ENCODE results near the gene DHRS13. TPM values are rescaled to one million over a fixed set of nuclear protein-coding genes. Genes with fewer than 3 reads are reported as not detected.
A peak's percentile ranks its signal among the peaks of the same experiment; 100 is the strongest.

The DHRS13 gene
- total RNA-seq, 2 experiments from 2014 or later = 28.4 to 29.2 TPM

DNA sequence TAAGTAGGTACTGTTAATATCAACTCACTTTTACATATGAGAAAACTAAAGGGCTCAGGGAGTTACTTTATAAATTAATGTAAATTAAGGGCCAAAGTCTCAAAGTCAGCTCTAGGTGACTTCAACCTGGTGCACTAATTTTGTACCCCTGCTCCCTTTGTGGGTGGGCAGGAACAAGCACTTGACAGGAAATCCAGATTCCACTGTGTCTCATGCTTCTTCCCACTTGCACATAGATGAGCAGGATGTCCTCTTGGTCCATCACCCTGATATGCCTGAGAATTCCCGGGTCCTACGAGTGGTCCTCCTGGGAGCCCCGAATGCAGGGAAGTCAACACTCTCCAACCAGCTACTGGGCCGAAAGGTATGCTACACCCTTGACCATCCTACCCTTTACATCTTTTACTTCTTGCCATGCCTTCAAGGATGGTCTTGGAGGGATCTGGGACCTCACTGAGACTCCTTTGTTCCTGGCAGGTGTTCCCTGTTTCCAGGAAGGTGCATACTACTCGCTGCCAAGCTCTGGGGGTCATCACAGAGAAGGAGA lies 46.8 kb downstream of the DHRS13 start:
- H3K4me2 ChIP-seq (ENCODE audit: low read length) = peak overlapping the region; percentile 77
- peaks cover 15% of the 10 kb centered on the region for H3K4me1 ChIP-seq (ENCODE audit: insufficient read depth, low read length, poor library complexity, severe bottlenecking)
- DNase-seq (ENCODE audit: low spot score) = no peak
- BruUV-seq (replicated peaks) = no TSS peak
- peak overlapping the region; percentile 94 for H3K4me3 ChIP-seq (ENCODE audit: low read depth, low read length, poor library complexity, severe bottlenecking)
- CTCF ChIA-PET (ENCODE audit: unreplicated experiment) = interaction anchor here (0.6 kb wide), 1 partner anchor 665 kb away, joined by 3 read pairs; no protein-coding TSS in a partner anchor
- H3K27ac ChIP-seq (ENCODE audit: low read depth, low read length, poor library complexity, severe bottlenecking) = no peak overlapping the region
- H2AFZ ChIP-seq (ENCODE audit: low read length) = no peak overlapping the region
- H3K79me2 ChIP-seq (ENCODE audit: insufficient read depth, low read depth, low read length) = peaks cover 15% of the 10 kb centered on the region; the same call in 1 of the 2 replicates
- H3K9me3 ChIP-seq (ENCODE audit: low read length) = no peaks in the 10 kb centered on the region
- intact Hi-C loops (cut with micrococcal nuclease; ENCODE audit: unreplicated experiment) = no loop called here
- TF ChIP-seq EZH2phosphoT487 (IDR thresholded peaks at IDR 0.05; ENCODE audit: borderline replicate concordance, low read depth, low read length) = no peak
- TF ChIP-seq, protein P1, sequence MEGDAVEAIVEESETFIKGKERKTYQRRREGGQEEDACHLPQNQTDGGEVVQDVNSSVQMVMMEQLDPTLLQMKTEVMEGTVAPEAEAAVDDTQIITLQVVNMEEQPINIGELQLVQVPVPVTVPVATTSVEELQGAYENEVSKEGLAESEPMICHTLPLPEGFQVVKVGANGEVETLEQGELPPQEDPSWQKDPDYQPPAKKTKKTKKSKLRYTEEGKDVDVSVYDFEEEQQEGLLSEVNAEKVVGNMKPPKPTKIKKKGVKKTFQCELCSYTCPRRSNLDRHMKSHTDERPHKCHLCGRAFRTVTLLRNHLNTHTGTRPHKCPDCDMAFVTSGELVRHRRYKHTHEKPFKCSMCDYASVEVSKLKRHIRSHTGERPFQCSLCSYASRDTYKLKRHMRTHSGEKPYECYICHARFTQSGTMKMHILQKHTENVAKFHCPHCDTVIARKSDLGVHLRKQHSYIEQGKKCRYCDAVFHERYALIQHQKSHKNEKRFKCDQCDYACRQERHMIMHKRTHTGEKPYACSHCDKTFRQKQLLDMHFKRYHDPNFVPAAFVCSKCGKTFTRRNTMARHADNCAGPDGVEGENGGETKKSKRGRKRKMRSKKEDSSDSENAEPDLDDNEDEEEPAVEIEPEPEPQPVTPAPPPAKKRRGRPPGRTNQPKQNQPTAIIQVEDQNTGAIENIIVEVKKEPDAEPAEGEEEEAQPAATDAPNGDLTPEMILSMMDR (conservative IDR thresholded peaks at IDR 0.05; ENCODE audit: low read length) = no peak
- H4K20me1 ChIP-seq (ENCODE audit: insufficient read depth, low read length) = no peaks in the 10 kb centered on the region
- peaks cover 31% of the 10 kb centered on the region for H3K36me3 ChIP-seq (ENCODE audit: insufficient read depth, low read length)
- POLR2A ChIA-PET = interaction anchor here (0.6 to 2.0 kb wide), 7 partner anchors 10 to 170 kb away, joined by 3 to 6 read pairs (median 3); partner anchors contain the start of genes FAM222B and RPL23A
- no peaks in the 10 kb centered on the region for H3K9me2 ChIP-seq (ENCODE audit: insufficient read depth, low read length)

- ChIA-PET CTCF (ENCODE audit: unreplicated experiment) (no interaction called here), POLR2A (interaction anchor here (0.5 to 2.0 kb wide), 4 partner anchors 10 to 44 kb away, joined by 3 to 6 read pairs (median 6); partner anchors contain the start of gene FAM222B)
- Histone ChIP-seq H3K79me2 (ENCODE audit: insufficient read depth, low read depth, low read length) (peaks cover 15% of the 10 kb centered on the region; the same call in 1 of the 2 replicates), H2AFZ (ENCODE audit: low read length) (peak overlapping the region; percentile 98), H4K20me1 (ENCODE audit: insufficient read depth, low read length) (no peaks in the 10 kb centered on the region), H3K9me3 (ENCODE audit: low read length) (no peaks in the 10 kb centered on the region), H3K36me3 (ENCODE audit: insufficient read depth, low read length) (peaks cover 26% of the 10 kb centered on the region), H3K4me3 (ENCODE audit: low read depth, low read length, poor library complexity, severe bottlenecking) (peak overlapping the region; percentile 94), H3K9me2 (ENCODE audit: insufficient read depth, low read length) (no peaks in the 10 kb centered on the region), H3K27ac (ENCODE audit: low read depth, low read length, poor library complexity, severe bottlenecking) (peak overlapping the region; percentile 39), H3K4me2 (ENCODE audit: low read length) (peak overlapping the region; percentile 77), H3K4me1 (ENCODE audit: insufficient read depth, low read length, poor library complexity, severe bottlenecking) (peaks cover 15% of the 10 kb centered on the region)
- BruUV-seq (replicated peaks) = TSS peak; percentile 87
- intact Hi-C loops (cut with micrococcal nuclease; ENCODE audit: unreplicated experiment) = loop anchor here (2.0 kb wide), 1 partner anchor 47 kb away; the partner anchor contains the start of gene DHRS13
- DNase-seq (ENCODE audit: low spot score) = no peak
- TF ChIP-seq, protein P1 (conservative IDR thresholded peaks at IDR 0.05; ENCODE audit: low read length) = no peak
- TF ChIP-seq EZH2phosphoT487 (IDR thresholded peaks at IDR 0.05; ENCODE audit: borderline replicate concordance, low read depth, low read length) = no peak
Observed at GRCh38 chr17:28855336-28855679, 47.6 kb downstream of the DHRS13 start.
